ENCODE results near the gene SEC61G.
A peak's percentile ranks its signal among the peaks of the same experiment; 100 is the strongest.

Gene SEC61G

DNA sequence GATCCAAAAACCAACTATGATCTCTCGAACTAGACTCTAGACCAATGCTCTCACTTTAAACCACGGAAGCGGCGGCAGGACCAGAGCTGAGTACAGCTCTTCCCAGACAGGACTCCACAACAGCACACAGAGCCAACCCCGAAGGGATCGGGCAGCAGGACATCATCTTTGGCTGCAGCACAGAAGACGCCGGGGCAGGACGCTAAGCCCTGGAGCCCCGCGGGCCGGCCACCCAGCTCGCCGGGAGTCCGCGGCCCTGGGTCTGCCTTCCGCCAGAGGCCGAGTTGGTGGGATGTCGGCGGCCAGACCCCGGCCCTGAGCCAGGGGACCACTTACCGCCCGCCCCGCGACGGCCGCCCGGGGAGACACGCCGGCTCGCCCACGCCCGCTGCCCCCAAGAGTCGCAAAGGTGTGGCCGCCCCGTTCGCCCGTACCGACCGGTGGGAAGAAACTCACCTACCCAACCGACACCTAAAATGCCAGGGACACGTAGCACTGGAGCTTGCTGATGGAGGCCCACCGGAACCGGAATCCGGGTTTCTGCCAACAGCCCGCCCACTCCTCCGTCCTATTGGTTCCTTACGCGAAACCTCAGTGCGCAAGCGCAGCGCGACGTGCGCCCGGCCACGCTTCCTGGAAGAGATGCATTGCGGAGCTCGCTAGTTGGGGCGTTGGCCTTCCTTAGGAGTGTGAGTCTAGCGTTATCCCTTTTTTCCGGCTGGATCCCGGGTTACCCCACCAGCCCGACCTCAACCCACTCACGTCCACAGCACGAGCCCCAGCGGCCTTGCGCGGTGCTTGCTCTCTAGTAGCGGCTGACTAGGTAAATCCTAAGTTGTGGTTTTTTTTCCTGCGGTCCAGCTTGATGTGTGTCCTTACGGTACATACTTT, at the start of gene SEC61G:
Gene SEC61G, minus strand, starts transcription at position 510 of the 891 bp plus-strand sequence. CDS start 1,623 bp downstream, outside the sequence.
- peak; percentile 86 to 92 for DNase-seq (ENCODE audit: low read depth in 2 of 2)

DNA sequence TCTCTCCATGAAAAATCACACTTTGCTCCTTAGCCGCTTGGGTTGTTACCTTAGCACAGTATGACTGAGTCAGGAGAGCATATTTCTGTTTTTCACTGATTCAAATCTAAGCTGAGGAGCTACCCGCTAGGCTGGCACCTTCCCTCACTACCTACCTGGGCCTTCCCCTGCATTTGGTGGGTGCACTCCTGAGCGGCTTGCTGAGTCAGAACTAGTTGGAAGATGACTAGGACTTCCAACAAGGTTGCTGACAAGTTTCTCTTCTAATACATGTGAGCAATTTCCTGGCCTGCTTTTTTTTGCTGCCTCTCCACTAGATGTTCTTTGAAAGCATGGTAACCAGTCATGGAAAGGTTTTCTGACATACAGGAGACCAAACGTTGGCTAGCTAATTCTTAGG, 43.8 kb upstream of the SEC61G start:
- DNase-seq (ENCODE audit: low read depth in 2 of 2): no peak

DNA sequence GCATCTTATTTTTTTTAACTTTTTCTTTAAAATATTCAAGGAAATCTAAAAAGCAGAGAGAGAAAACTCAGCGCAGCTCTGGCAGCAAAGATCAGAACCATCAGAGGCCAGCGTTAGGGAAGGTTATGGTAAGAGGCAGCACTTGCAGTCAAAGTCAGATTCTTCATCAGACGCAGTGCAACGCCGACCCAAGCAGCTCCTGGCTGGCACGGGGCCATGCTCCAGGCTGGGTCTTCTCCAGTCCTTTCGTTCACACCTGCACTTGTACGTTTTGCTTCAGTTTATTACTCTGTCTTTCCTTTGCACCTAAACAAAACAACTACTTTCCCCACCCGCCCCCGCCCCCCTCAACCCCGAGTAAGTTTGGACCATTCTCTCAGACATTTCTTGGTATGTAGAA, 43.1 kb upstream of the SEC61G start:
- no peak for DNase-seq (ENCODE audit: low read depth in 2 of 2)

DNA sequence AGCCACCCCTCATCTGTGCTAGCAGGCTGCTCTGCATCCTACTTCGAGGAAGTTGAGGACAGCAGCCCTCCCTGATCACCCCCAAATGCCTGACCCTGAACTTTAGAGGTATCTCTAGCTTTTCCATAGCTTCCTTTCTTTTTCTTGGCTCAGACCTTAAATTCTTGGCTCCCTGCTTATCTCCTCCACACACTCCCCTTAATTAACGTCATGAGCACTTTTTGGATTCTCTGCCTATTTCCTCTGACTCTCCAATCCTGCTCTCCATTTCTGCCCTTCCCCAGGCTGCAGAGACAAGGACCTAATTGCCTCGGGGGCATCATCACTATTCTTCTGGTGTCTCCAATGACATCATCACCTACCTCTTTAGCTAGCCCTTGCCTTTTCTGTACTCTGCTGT, 40.8 kb upstream of the SEC61G start:
- no peak for DNase-seq (ENCODE audit: low read depth in 2 of 2)

DNA sequence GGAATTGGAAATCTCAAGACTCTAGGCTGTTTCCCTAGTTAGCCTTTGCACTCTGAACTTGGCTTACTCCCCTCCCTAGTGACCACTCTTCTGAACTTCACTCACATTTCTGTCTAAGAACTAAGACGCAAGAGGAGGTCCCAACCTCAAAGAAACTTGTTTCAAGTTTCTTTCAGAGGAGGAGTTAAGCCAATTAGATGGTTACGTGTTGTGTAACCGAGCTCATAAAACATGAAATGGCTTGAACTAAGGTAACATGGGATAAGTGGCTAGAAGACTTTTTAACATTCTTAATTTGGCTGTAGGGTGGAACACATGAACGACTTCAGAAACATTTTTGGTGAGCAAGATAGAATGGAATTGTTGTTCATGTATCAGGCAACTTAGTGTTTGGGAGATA, 39.5 kb upstream of the SEC61G start:
- DNase-seq (ENCODE audit: low read depth in 2 of 2): no peak

DNA sequence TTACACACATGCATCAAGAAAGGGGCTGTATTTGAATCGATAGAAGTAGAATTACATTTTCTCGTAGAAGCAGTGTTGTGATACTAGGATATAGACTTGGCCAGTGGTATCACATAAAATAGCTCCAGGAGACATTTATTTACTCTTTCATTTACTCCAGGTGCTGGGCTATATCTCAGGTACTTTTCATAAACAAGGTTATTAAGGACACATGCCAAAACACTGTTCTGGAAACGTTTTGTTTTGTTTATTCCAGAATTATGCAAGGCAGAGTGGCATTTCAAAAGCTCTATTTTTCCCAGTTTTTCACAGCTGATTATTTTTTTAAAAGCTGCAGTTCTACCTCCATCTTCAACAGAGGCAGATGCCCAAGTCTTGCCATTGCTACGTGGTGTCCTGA, 37.8 kb upstream of the SEC61G start:
- no peak for DNase-seq (ENCODE audit: low read depth in 2 of 2)

DNA sequence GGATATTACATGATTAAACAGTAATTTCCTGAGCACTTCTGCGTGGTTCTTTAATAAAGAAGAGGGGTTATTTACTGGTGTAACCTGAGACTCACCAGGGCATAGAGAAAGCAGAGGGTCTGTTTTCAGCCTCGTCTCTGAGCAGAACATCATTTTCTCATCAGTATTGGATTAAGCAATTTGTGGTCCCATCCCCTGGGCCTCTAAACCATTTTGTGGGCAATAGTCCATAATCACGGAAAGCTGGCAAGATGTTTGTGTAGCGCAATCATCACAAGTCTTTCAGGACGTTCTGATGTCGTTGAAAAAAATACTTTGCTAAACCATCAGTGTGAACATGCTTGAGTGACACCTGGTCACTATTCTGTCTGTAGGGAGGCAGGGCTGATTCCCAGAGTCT, 37.1 kb upstream of the SEC61G start:
- no peak for DNase-seq (ENCODE audit: low read depth in 2 of 2)

DNA sequence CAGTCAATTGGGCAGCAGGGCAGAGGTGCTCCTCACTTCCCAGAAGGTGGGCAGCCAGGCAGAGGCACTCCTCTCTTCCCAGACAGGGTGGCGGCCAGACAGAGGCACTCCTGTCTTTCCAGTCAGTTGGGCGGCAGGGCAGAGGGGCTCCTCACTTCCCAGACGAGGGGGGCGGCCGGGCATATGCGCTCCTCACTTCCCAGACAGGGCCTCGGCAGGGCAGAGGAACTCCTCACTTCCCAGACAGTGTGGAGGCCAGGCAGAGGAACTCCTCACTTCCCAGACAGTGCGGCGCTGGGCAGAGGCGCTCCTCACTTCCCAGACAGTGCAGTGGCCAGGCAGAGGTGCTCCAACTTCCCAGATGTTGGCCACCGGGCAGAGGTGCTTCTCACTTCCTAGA, 33.4 kb upstream of the SEC61G start:
- no peak for DNase-seq (ENCODE audit: low read depth in 2 of 2)

DNA sequence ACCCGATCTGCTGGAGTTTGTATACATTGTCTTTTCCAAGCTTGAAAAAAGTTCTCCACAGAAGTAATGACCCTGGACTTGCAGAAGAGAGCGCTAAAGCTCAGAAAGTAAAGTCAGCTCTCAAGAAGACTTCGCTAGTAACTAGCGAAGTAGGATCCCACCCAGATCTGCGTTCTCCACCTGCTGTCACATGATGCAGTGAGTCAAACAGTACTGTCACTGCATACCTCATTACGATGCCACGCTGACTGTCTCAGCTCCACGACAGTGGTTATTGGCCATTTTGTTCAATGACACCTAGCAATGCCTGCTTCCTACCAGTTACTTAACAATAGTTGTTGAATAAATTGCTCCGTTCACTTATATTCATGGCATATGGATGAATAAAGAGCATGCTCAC, 29.7 kb upstream of the SEC61G start:
- no peak for DNase-seq (ENCODE audit: low read depth in 2 of 2)

DNA sequence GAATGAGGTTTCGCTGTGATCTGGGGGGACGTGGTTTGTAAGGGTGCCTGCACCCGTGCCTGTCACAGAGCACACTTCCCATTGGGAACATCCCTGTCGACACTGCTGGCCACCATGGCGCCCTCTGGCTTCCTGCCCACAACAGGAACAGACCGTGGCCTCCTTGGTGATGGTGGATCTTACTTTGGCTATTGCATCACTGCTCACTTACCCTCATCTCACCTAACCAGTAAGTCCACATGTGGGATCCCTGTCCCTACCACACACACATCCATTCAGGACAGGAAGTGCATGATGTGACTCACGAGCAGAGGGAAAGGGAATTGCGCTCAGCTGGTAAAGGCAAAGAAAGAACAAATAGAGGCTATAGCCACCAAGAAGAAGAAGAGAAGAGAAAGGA, 26.2 kb upstream of the SEC61G start:
- no peak for DNase-seq (ENCODE audit: low read depth in 2 of 2)

DNA sequence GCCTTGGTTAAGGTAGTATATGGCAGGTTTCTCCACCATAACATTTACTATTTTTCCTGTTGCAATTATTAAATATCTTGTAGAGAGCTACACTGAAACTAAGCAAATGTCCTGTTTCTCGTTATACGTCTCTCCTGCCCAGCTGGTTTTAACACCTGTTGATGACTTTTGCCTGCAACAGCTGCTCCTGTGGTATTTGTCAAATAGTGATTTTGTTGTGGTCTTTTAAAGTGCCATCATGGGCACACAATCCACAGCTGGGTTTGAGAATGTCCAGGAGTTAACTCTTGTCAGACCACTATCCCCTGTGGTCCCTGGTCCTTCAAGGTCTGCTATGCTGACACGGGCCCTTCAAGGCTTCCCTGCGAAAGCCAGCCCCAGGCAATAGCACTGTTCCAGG, 24.9 kb upstream of the SEC61G start:
- no peak for DNase-seq (ENCODE audit: low read depth in 2 of 2)

DNA sequence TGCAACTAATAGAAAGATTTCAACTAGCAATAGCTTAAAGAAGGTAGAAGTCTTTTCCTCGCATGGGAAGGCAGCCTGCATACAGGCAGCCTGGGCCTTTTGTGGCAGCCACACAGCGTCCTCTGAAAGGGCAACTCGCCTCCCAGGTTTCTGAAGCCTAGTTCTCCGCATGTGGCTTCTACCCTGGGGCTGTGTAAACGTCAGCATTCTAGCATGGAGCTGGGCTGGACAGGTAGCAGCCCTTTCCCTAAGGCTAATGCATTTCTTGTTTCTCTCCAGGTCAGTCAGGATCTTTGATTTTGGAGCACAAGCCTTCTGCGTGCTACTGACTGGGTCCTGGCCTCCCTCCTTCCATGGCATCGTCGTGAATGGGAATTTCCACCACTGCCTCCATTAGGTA, 23.8 kb upstream of the SEC61G start:
- DNase-seq (ENCODE audit: low read depth in 2 of 2): no peak

DNA sequence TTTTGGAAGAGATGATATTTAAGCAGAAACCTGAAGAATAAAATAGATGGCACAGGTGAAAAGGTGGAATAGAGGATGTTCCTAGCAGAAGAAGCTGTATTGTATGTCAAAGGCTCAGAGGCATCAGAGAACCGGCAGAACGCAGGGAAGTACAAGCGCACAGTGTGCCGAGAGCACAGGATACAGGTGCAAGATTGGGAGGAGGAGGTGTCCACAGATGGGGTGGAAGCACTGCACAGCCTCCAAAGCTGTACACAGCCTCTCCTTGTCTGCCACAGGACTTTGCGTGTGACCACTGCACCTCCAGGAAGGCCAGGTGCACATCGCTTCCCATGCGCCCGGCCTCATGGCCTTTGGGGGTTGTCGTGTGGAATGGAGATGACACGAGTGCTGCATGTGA, 23.3 kb upstream of the SEC61G start:
- no peak for DNase-seq (ENCODE audit: low read depth in 2 of 2)

DNA sequence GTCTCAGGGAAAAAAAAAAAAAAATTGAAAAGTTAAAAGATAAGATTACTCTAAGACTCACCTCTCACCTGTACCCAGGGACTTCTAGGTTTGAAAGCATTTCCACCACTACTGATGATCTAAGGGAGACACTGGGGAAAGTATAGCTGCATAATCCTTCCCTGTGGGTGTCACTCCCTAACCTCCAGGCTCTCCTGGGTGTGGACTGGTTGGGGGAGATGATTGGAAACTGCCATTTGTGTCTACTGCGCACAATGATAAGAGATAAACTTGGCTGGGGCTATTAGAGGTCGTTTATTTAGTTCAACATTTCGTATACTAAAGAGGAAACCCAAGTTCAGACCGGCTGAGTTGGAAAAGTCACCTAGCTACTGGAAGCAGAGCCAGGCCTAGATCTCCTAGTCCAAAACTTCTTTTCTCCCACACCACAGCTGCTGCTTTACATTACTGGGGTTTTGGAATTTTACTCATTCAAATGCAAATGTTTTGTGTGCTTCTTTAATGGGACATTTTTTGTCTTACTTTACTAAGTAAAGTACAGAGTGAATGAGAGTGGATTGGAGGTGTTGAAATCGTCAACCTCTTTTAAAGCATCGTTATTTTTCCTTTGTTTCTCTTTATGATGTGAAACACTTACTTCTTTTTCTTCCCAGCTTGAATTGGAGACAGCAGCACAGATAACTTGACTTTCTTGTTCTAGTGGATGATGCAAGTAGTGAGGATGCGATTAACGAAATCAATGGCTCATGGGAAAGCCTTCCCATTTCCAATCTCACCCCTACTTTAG, 22.3 kb upstream of the SEC61G start:
- no peak for DNase-seq (ENCODE audit: low read depth in 2 of 2)

DNA sequence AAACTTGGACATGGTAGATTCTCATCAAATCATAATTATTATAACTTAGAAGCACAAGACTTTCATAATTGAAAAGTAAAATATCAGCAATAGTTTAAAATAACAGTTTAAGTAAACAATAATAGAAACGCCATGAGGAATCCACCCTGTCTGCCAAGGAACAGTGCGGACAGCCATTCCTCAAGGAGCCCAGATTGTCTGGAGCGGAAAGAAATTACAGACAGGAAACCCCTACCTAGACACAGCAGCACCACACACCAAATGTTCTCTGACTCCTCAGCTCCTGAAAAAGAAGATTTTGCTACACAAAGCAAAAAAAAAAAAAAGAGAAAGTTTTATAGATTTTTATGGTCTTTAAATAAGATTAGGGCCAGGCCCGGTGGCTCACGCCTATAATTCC, 21.5 kb upstream of the SEC61G start:
- DNase-seq (ENCODE audit: low read depth in 2 of 2): no peak

DNA sequence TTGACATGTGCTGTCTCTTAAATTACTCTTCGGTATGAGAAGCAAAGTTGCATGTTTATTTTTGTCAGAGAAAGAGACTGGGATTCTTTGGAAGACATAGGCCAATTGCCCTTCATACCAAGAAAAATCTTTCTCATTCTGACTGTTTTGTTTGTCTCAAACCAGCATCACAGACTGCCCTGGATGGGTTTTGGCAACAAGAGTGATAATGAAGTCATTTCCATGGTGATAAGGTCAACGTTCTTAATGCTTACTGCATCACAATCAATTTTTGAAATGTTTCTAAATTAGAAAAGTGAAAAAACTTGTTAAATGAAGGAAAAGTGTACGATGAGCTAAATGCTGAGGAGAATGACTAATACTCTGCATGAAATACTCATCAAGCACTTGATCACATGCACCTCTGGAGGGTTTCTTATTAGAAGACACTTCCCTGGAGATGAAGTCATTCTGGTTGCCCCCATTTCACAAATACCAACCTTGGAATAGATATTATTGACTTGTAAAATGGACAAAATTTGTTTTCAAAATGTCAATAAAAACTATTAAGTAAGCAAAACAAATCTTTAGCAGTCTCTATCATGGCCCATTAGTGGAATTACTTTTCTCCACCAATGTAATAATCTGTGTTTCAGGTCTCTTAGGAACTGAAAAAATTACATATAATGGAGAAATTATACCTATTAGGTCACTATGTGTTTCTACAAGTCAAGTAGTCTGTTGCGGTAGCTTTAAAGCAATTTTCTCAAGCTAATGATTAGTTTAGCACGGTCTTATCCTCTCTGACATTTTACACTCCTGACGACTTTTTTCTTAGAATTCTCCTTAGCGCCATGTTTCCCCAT, 19.9 kb upstream of the SEC61G start:
- DNase-seq (ENCODE audit: low read depth in 2 of 2): no peak

DNA sequence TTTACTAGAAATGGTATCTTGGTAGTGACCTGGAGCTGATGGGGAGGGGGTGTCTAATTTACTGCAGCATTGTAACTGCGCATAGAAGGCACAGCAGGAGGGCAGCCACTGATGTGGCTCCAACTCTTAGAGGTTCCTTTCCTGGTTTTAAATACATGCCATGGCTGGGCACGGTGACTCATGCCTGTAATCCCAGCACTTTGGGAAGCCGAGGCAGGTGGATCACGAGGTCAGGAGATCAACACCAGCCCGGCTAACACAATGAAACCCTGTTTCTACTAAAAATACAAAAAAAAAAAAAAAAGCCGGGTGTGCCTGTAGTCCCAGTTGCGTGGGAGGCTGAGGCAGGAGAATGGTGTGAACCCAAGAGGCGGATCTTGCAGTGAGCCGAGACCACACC, 19.2 kb upstream of the SEC61G start:
- no peak for DNase-seq (ENCODE audit: low read depth in 2 of 2)

DNA sequence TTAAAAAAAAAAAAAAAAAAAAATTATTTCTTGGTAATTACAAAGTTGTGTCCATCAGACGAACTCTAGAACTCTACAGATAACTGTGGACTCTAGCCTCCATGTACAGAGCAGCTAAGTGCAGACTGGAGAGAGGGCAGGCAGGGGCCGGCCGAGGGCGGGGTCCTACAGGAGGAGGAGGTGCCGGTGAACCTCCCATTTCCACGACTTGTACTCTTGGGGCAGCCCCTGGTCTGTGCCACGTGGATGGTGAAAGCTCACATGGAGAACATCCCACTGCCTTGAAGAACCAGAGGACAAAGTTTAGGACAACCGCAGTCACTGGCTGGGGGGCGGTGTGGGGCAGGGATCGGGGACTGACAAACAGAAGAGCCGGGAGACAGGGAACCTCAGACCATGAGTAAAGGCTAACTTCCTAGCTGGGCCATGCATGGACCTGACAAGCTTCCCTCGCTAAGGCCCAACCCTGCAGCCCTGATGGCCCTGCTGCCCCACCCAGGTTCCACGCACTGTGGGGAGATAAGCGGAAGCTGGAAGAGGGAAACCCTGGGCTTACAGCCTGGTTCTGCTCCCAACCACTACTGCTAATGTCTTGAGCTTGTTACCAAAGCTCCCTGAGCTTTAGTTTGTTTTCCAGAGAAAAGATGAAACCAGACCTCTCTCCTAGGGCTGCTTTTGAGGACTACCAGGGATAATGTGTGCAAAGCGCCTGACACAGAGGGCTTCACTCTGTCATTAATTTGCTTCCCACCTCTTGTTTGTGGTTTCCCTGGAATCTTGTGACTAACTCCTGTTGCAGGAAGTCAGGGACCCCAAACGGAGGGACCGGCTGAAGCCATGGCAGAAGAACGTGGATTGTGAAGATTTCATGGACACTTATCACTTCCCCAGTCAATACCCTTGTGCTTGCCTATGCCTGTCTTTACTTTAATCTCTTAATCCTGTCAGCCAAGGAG, 16.1 kb upstream of the SEC61G start:
- no peak for DNase-seq (ENCODE audit: low read depth in 2 of 2)

DNA sequence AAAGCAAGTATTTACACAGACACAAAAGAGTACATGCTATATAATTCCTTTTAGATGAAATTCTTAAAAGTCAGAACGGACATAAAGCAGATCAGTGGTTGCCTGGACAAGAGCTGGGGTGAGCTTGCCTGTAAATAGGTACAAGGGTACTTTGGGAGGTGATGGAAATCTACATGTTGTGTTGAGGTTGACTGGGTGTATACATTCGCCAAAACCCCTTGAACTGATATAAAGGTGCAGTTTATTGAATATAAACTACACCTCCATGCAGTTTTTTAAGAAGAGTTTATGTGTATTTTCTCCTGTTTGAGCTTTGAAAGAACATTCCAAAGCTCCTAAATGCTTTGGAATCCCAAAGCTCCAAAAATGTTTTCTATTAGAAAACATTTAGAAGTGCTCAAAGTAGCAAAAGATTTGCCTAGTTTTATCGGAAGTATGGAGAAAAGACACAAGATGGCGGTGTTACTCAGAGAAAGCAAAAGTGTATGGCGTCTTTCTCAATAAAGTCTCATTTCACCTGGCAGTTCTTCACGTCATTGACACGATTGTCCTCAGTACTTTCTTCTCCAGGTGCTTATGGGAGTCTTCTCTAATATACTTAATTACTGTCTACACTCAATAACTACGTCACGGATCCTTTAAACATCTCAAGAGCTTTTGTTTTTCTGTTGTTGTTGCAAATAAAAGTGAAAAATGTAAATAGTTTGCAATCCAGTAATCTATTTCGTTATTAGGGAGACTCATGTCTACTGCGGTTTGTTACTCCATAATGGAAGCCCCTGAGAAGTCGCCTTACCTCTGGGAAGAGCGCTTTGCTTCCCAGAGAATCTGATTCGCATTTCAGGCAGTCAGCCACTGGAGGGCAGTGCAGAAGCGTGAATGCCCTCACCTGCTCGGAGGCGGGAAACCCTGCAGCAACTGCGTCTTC, 14.7 kb upstream of the SEC61G start:
- DNase-seq (ENCODE audit: low read depth in 2 of 2): peak in 1 of 2 donors; percentile 23

DNA sequence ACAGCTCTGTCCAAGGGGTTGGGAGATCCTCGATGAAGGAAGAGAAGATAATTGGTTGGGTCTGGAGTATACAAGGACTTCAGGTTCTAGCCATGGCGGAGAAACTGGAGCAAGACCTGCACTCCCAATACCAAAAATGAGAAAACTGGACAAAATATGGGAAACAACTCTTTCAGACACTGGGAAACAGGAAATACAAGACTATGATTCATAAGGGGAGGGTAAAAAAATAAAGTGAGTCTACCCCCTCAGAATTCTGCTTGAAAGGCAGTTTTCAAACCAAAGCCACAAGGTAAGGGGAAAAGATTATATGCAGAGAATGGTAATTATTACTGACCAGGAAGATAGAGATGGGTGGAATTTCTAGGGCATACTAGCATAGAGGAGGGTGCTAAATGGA, 10.2 kb upstream of the SEC61G start:
- no peak for DNase-seq (ENCODE audit: low read depth in 2 of 2)

Measured in stimulated activated CD8-positive, alpha-beta memory T cell treated with anti-CD3 and anti-CD28 coated beads, Interleukin-15, amount 100 ng/mL, for 4 hours (primary cell).